Cardiac septum (tissue), 1 donor: ENCODE data around the gene FOXM1. TPM values are rescaled to one million over a fixed set of nuclear protein-coding genes. Genes with fewer than 3 reads are reported as not detected.

Source experiments
- DNase-seq: peaks from one replicate; pipeline ENCODE4 v3.0.0-alpha.2; 2020; ENCODE audit warnings: low spot score
- intact Hi-C: fragments of 100-400 bp; cut with DNase I; formaldehyde crosslinking; loops from one replicate; pipeline ENCODE4 v1.14.0; 2022
- total RNA-seq: library from RNA; stranded (reverse); fragmentation: NEBNext Ultra II Directional; extraction: Animal tissue kit (Norgen Biotek cat#: 25700); gene quantifications from one replicate; pipeline ENCODE4 v1.2.1, GENCODE V29; 2021
- donor health status: DM: no; HTN: no; CAD: no.

Gene FOXM1
- total RNA-seq, 1 donor from 2014 or later: 0.24 TPM

DNA sequence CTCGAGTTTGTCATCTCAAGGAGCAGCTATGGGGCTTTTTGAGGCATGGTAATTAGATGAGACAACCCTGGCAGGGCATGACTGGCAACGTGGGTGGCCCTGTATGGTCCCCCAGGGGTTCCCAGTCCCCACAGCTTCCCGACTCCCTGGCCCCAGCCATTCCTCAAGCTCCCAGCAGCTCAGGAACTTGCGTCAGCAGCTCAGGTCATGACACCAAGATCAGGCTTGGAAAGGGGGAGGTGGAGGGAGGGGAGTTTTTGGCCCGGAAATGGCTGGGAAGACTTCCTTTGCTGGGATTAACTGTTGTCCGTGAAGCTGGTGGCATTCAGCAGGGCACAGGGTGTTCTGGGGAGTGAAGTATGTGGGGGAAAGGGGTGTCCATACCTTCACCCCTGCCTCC, 31.7 kb downstream of the FOXM1 start:
- no peak for DNase-seq
- intact Hi-C loops: no loop called here

DNA sequence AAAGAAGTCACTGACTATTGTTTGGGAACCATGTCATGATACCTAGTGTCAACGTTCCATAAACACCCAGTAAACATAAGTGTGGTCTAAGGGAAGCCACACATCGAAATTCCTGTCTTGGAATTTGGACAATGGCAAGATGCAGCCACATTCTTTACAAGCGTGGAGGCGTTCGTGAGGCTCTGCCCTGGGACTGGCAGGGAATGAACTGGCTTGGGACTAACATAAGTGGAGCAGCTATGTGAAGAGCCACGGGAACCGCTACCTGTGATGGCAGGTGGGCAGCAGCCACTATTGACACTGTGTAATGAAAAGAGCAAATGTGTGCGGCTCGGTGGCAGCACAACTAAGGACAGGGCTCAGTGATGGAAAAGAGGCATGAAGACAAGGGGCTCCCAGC, 32.2 kb downstream of the FOXM1 start:
- intact Hi-C loops: no loop called here
- no peak for DNase-seq

DNA sequence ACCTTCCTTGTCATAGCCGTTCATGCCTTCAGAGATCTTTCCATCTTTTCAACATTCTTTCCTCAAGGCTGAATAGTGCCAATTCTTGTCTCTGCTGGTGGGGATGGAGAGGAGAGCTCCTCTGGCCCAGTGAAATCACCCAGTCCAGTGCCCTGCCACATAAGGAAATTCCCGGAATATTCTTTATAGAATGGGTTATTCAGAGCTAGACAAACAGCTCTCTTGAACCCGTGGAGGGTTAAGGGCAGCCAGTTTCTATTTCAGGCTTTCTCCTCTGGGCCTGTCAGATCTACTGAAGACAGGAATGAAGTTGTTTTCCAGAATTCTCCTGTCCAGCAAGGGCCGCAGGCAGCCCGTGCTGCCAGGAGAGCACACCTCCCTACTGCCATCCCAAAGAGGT, 34.0 kb downstream of the FOXM1 start:
- DNase-seq: no peak
- intact Hi-C loops: no loop called here

DNA sequence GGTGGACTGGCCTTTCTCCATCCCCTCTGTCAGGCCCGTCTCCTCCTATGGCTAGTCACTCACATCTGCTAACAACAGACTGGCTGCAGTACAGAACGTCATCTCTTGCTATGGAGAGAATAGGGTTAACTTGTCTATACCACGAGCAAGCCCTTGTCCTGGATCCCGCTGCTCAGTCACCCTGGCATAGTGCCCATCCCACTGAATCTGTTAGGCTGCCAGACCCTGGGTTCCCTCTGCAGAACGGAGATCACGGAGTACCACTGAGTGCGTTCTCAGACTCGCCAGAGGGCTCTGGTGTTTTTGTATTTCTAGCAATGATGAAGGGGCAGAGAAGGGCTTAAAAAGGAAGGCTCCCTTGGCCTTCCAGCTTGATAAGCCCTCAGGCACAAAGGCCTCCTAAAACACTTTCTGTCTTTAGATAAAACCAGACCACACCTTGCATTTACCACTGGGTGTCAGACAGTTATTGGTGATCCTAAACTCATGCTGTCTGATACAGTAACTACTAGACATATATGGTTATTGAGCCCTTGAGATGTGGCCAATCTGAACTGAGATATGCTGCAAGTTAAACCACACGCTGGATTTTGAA, 35.8 kb downstream of the FOXM1 start:
- intact Hi-C loops: no loop called here
- no peak for DNase-seq

DNA sequence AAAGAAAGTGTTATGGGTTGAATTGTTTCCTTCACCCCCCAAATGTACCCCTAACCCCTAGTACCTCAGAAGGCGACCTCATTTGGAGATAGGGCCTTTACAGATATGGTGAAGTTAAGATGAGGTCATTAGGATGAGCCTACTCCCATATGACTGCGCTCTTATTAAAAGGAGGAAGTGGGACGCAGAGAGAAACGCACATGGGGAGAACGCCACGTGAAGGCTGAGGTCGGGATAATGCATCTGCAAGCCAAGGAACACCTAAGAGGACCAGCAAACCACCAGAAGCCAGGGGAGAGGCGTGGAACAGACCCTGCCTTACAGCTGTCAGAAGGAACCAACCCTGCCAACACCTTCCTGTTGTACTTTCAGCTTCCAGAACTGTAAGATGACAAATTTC, 40.4 kb downstream of the FOXM1 start:
- no peak for DNase-seq
- intact Hi-C loops: no loop called here

DNA sequence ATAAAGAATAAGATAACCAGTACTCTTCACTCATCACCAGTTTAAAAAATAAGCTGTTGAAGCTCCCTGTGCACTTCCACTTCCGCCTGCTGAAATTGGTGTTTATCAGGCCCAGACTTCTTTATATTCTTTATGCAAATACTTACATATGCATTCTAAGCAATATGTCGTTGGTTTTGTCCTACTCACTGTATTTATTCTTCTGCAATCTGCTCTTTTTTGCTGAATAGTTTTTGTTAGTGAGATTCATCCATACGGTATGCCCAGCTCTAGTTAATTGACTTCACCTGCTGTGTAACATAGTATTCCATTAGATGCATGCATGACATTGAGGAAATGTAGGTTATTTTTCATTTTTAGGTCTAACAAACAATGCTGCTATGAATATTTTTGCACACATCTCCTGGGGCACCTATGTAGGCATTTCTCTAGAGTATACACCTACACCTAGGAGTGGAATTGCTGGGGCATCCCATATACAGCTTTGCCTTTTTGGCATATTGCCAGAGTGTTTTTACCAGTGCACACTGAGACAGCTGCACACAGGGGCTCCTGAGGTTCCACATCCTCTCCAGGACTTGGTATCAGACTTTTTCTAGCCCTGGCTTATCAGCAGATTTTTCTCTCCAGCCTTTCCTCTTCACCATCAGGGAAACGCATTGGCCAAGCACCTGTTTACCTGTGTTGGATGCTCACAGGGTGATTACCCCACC, 41.1 kb downstream of the FOXM1 start:
- intact Hi-C loops: no loop called here
- no peak for DNase-seq

DNA sequence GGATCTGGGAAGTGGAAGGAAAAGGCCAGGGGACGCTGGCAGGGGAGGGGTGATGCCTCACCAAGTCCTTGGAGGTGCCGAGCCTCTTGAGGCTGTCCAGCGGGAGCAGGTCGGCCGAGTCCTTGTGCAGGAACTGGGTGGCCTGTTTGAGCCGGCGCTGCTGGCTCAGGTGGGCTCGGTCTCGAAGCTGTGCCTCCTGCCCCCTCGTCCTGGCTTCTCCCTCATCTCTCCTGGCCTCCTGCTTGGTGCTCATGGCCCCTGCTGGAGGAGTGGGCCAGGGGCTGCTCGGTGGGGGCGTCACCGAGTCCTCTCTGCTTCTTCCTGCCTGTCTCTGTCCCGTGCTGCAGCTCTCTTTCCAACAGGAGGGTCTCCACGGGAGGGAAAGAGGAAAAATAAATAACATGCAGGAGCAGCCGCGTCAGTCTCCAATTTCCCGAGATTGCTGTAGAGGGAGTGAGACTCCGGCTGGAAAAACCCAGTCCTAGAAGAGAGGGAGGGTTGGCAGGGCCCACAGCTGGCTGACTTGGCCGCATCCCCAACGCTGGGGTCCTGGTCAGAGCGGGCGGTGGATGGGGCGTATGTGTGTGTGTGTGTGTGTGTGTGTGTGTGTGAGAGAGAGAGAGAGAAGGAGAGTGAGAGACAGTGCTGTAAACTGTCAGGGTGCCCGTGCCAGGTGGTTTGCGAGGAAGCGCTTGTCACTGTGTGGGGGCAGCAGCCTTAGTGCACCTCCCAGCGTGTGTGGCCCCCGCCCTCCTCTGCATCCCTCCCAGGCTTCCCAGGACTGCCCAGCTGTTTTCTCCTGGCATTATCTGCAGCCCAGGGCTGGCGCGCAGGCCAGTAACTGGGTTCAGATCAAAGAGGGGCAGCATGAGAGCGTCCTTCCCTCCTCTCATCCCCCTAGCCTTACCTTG, 42.1 kb downstream of the FOXM1 start, which contains the start of gene NRIP2:
Gene NRIP2 (minus strand): TSS at position 455 of the 911 bp plus-strand sequence. CDS start 52 bp downstream, at position 403.
- DNase-seq: peak; percentile 62
- intact Hi-C loops: no loop called here

DNA sequence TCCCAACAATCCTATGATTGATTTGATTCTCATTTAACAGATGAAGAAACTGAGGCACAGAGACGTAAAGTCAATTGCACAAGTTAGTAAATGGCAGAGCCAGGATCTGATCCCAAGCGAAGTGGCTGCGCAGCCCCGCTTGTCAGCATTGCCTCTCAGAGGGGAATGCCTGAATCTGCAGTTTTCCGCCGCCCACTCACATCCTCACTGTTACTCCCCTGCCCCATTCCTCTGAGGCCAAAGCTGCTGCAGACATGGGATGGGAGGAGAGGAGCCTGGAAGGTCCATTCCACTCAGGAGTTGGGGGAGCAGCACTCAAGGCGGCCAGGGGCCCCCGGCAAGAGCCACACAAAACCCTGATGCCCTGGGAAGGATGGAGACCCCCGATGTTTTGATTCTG, 43.2 kb downstream of the FOXM1 start:
- DNase-seq: no peak
- intact Hi-C loops: no loop called here

DNA sequence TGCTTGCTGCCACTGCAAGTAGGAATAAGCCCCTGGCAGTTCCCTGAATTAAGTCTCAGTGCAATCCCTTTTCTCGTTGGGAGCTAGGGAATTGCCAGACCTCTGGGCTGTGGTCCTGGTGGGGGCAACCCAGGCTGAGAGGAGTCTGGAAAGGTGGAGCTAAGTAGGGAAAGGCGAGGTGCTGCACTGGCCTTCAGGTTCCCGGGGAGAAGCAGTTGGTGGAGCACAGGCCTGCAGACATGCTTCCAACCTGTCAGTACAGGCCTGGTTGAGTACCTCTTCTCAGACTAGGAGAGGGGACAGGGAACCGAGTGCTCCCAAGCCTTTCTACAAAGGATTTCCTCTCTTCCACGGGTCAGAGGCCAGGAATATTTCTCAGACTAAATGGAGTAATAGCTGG, 43.6 kb downstream of the FOXM1 start:
- DNase-seq: no peak
- intact Hi-C loops: no loop called here

DNA sequence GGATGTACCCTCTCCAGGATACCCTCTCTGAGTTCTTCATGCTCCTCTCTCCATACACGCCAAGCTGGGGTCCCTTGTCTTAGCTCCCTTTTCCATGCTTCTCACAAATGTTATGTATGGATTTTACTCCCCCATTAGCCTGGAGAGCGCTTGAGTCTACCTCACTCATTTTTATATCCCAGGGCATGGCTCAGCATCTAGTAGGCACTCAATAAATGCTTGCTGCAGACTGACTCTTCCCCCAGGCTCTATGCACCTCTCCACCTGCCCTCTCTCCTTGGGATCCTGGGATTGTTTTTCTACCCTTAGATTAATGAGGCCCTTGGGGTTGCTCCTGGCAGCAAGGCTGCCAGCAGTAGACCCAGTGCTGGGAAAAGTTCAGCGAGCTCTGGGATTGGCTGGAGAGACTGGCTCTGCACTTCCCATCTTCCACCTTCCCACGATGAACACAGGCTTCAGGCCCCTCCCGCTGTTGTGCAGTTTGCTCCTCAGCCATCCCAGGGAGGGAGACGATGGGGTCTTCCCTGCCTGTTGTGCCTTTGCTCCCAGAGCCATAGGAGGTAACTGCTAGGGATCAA, 44.3 kb downstream of the FOXM1 start:
- no peak for DNase-seq
- intact Hi-C loops: no loop called here

DNA sequence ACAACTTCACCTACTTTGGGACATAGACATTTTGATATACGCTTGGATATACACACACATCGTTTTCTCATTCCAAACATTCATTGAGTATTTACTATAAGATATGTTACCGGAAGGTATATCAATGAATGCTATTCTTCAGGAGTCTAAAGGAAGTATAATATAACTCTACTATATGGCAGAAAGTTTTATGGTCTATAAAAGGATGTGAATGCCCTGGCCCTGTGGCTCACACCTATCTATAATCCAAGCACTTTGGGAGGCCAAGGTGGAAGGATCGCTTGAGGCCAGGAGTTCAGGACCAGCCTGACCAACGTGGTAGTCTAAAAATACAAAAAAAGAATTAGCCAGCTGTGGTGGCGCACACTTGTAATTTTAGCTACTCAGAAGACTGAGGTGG, 47.7 kb downstream of the FOXM1 start:
- no peak for DNase-seq
- intact Hi-C loops: no loop called here

DNA sequence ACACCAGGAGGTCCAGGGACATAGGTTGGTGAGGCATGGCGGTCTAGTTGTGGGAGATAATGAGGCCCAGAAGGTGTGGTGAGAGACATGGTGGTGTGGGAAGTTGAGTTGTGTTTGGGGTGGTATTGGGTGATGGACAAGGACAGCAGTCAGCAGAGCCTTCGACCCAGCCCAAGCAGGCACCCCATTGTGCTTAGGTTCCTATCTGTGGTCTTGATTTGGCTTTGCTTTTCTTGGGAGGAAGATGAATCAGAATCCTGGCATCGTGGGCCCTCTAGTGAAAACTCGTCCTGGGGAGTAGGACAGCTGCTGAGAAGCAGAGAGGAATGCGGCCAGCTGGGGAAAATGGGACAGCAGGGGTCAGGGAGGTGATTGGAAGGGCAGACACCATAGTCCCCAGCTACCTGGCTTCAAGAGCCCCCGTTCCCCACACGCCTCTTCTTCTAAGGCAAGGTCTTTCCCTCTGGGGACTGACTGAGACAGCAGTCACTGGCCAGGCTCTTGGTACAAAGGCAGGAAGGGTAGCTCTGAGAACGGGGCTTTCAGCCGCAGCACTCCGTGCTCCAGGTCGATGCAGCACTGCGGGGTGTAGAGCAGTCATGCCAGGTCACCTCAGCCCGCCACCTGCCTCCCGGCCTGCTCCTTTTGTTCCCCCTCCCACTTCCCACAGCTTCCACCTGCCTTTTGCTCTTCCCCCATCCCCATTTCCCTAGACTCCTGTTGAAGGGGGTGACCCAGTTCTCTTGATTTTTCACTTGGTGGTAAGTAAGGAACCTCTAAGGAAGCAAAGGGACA, 50.1 kb downstream of the FOXM1 start:
- DNase-seq: no peak
- intact Hi-C loops: no loop called here

DNA sequence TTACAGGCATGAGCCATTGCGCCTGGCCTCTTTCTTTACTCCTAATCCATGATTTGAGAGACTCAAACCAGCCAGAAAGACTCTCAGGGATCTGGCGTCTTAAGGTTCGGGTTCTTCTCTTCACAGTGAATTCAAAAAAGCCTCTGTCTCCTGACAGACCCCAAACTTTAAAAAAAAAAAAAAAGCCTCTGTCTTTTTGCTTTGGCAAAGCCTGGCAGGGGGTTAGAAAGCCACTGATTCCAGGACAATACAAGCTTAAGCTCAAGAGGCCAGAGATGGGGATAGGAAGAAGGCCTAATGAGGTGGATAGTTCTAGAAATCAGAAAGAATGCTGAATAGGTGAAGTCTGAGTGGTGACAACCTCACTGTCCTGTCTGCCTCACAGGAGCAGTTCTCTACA, 50.9 kb downstream of the FOXM1 start:
- intact Hi-C loops: no loop called here
- DNase-seq: no peak

DNA sequence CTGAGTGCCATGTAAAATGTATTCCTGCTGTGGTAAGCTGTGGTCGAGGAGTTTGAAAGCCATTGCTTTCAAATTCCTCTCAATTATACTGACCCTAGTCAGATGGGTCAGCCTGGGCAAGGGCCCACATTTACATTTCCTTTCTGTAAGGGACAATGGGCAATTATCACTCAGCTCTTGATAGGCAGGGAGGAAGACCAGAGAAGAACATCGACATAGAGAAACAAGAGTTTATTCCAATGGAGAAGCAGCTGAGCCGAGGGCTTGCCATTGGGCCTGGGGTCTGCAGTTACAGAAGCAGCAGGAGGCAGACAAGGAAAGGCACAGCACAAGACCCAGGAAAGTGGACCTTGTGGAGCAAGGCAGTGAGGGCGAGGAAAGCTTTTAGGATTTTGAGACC, 51.8 kb downstream of the FOXM1 start:
- intact Hi-C loops: no loop called here
- no peak for DNase-seq

DNA sequence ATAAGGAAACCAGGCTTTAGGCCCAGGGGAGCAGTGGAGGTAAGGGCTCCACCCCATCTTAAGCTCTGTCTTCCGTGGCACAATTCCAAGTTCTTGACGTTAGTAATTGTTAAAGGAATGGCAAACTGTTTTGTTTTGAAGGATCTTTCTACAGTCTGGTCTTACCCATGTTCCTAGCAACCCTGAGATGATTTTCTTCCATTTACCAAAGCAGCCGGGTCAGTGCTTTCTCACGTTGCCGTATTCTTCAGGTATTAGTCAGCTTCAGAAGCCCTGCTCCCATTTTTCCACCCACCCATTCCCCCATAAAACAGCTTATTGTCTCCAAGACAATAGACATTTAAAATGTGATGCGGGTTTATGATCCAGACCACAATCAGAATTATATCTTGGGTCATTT, 52.4 kb downstream of the FOXM1 start:
- no peak for DNase-seq
- intact Hi-C loops: no loop called here

DNA sequence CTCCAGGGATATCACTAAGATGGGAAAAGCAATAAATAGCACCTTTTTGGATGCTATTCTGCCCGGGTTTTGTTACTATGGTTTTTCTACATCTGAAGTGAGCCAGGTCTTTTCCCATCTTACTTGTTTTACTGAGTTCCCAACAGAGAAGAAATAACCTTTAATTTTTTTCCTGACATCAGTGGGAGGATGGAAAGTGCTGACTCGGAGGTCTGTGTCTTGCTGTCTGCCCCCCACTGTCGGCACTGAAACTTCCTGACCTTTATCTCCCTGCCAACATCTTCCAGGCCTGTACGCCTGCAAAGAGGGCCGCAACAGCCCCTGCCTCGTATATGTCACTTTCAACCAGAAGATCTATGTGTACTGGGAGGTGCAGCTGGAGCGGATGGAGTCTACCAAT, 53.5 kb downstream of the FOXM1 start:
- intact Hi-C loops: no loop called here
- DNase-seq: no peak

DNA sequence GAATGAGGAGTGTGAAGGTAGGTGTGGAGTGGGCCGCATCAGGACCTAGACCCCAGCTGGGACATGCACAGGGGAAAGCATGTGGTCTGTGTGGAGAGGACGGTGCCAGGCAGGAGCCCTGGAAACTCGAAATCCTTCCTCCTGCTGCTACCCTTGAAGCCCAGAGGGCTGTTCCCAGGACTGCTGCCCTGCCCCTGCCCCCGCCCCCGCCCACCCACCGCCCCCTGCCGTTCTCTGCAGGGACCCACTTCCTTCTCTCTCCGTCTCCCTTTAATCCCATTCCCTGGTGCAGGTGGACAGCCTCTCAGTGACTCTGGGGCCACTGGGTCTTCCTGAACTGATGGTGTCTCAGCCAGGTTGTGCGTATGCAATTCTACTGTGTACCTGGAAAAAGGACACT, 56.5 kb downstream of the FOXM1 start:
- DNase-seq: no peak
- intact Hi-C loops: no loop called here

DNA sequence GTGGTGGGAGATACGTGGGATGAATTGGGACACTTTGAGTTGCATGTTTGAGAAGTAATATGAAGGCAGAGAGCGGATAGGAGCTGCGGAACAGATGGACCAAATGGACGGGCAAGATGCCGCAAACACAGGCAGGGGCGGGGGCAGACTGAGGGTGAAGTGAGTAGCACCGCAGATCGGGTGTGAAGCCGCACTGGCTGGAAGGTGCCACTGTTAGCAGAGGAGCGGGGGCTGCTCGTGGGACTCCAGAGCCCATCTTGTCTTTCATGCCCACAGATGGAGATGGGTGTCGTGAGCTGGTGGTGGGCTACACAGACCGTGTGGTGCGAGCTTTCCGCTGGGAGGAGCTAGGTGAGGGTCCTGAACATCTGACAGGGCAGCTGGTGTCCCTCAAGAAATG, 57.2 kb downstream of the FOXM1 start:
- no peak for DNase-seq
- intact Hi-C loops: no loop called here
